ENCODE results near the gene MON1A. TPM values are rescaled to one million over a fixed set of nuclear protein-coding genes. Genes with fewer than 3 reads are reported as not detected.

MON1A gene
- total RNA-seq, 1 donor from 2014 or later = 11.0 TPM

DNA sequence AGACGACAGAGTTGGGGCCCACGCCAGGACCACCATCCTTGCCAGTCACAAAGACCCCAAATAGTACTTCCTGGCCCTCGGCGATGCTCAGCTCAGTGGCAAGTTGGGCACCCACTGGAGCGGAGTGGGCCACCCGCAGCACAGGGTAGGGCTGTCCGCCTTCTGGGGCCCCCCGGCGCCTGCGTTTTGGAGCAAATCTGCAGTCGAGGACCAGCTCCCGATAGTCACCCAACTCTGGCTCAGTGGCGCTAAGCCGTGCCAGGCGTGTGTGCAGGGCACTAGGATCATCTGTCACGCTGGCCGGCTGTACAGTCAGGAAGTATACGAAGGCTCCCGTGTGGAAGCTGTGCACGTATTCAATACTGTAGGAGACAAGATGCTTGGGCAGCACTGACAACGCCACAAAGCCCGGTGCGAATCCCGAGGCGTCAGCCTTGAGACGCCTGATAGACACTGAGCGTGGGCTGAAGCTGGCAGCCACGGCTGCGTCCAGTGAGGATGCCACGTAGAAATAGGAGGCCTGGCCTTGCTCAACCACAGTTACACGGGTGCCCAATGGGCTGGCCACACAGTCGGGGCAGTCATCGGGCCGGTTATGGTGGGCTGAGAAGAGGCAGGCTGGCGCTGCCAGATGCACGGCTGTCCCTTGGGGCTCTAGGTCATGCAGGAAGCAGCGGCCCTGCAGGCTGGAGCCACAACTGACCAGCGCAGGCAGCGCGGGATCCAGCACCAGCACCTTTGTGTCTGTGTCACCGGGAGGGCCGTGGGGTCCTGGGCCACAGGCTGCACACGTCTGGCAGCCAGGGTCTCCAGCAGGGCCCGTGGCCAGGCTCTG is 26.9 kb downstream of the MON1A start:
- H3K9me3 Mint-ChIP-seq (ENCODE audit: low read depth) = no peaks in the 10 kb centered on the region
- H3K27ac Mint-ChIP-seq (ENCODE audit: unreplicated experiment) = no peak overlapping the region
- no peak for DNase-seq (ENCODE audit: low spot score)
- TF ChIP-seq, protein P1, sequence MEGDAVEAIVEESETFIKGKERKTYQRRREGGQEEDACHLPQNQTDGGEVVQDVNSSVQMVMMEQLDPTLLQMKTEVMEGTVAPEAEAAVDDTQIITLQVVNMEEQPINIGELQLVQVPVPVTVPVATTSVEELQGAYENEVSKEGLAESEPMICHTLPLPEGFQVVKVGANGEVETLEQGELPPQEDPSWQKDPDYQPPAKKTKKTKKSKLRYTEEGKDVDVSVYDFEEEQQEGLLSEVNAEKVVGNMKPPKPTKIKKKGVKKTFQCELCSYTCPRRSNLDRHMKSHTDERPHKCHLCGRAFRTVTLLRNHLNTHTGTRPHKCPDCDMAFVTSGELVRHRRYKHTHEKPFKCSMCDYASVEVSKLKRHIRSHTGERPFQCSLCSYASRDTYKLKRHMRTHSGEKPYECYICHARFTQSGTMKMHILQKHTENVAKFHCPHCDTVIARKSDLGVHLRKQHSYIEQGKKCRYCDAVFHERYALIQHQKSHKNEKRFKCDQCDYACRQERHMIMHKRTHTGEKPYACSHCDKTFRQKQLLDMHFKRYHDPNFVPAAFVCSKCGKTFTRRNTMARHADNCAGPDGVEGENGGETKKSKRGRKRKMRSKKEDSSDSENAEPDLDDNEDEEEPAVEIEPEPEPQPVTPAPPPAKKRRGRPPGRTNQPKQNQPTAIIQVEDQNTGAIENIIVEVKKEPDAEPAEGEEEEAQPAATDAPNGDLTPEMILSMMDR (IDR thresholded peaks at IDR 0.05) = no peak
- H3K4me3 Mint-ChIP-seq (ENCODE audit: unreplicated experiment) = no peak overlapping the region
- H3K36me3 Mint-ChIP-seq (ENCODE audit: low read depth) = no peaks in the 10 kb centered on the region
- H3K27me3 Mint-ChIP-seq (ENCODE audit: low read depth) = no peaks in the 10 kb centered on the region
- peaks cover 14% of the 10 kb centered on the region for H3K4me1 Mint-ChIP-seq (ENCODE audit: low read depth)

DNA sequence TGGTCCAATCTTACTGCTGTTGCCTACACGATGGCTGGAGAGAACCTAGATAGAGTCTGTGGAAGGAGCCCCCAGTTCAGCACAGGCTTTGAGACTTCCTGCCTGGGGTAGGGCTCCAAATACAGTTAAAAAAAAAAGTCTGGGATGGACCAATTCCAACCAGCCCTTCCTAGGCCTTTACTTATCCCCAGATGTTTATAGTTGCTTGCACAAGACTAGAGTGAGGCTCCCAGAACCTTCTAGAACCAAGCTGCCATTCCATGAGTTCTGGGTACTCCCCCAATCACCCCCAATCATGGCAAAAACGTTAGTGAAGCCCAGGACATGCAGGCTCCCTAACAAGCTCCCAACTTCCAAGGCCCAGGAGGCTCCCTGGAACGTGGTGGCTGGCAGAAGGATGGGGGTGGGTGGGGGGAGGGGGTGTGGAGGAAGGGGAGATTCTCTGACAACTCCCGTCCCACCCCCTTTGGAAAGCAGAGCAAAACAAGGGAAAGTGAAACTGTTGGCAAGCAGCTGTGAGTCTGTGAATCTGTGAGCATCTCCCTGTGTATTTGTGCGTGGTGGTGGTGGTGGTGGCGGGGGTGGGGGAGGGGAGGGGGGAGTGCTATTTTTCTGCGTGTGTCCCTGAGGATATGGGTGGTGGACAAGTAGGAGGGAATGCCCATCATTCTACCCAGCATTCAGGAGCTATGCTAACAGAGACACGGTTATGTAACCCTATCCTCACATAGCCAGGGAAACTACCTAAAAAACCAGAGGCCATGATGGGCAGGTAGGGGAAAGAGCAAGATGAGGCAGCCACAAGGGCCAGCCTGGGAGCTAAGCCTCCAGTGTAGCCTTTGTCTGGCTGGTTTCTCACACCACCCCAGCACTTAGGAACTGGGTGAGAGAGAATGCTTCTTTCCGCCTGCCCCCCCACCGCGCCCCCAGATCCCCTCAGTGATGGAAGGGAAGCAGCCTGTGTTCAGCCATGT is 28.0 kb downstream of the MON1A start:
- H3K27ac Mint-ChIP-seq (ENCODE audit: unreplicated experiment) = no peak overlapping the region
- no peak overlapping the region for H3K4me3 Mint-ChIP-seq (ENCODE audit: unreplicated experiment)
- H3K27me3 Mint-ChIP-seq (ENCODE audit: low read depth) = no peaks in the 10 kb centered on the region
- no peaks in the 10 kb centered on the region for H3K36me3 Mint-ChIP-seq (ENCODE audit: low read depth)
- TF ChIP-seq, protein P1 (IDR thresholded peaks at IDR 0.05) = no peak
- H3K4me1 Mint-ChIP-seq (ENCODE audit: low read depth) = peaks cover 14% of the 10 kb centered on the region
- DNase-seq (ENCODE audit: low spot score) = no peak
- H3K9me3 Mint-ChIP-seq (ENCODE audit: low read depth) = no peaks in the 10 kb centered on the region

DNA sequence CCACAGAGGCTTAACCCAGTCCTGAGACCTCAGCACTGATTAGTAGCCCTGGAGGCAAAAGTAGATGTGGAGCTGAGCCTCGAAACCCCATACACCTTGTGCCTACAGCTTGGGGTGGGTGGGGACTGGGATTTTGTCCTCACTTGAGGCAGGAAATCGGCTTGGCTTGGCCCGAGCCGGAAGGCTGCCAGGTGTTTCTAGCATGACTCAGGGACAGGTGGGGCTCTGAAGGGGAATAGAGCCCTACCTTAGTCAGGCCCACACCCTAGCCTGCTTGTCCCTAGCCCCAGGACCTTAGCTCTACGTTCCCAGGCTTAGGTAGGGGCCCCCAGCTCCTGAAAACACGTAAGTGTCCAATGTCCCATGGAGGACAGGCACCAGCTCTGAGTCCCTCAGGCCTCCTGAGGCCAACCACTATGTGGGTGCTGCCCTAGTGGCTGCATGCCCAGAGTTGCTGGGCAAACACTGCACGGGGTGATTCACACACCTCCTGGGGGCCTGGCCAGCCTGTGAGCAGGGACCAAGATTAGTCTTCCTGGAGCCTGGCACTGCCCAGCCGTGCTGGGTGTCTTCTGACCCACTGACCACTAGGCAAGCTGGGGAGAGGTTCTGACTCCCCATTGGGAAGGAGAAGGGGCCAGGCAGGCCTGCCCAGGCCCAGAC is 29.0 kb downstream of the MON1A start:
- DNase-seq (ENCODE audit: low spot score) = no peak
- Mint-ChIP-seq H3K27ac (ENCODE audit: unreplicated experiment) (no peak overlapping the region), H3K36me3 (ENCODE audit: low read depth) (no peaks in the 10 kb centered on the region), H3K4me1 (ENCODE audit: low read depth) (peaks cover 6% of the 10 kb centered on the region), H3K4me3 (ENCODE audit: unreplicated experiment) (no peak overlapping the region), H3K27me3 (ENCODE audit: low read depth) (no peaks in the 10 kb centered on the region), H3K9me3 (ENCODE audit: low read depth) (no peaks in the 10 kb centered on the region)
- TF ChIP-seq, protein P1 (IDR thresholded peaks at IDR 0.05) = no peak

DNA sequence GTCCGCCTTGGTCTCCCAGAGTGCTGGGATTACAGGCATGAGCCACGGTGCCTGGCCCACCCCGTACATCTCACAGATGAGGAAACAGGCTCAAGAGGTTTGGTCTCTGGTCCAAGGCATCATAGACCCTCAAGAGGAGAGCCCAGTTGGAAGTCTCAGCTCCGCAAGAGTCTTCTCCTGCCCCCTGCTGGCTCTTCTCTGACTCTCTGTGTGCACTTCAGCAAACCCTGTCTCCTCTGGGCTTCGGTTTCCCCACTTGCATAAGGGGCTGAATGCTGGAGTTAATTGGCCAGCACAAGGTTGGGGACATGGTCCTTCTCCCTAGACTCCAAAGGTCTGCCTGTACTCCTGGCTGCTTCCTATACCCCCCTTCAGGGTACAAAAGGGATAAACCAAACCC is 29.8 kb downstream of the MON1A start:
- Mint-ChIP-seq H3K27ac (ENCODE audit: unreplicated experiment) (no peak overlapping the region), H3K4me1 (ENCODE audit: low read depth) (peaks cover 6% of the 10 kb centered on the region), H3K36me3 (ENCODE audit: low read depth) (no peaks in the 10 kb centered on the region), H3K4me3 (ENCODE audit: unreplicated experiment) (no peak overlapping the region), H3K9me3 (ENCODE audit: low read depth) (no peaks in the 10 kb centered on the region), H3K27me3 (ENCODE audit: low read depth) (no peaks in the 10 kb centered on the region)
- TF ChIP-seq, protein P1 (IDR thresholded peaks at IDR 0.05) = peak; percentile 42
- no peak for DNase-seq (ENCODE audit: low spot score)

DNA sequence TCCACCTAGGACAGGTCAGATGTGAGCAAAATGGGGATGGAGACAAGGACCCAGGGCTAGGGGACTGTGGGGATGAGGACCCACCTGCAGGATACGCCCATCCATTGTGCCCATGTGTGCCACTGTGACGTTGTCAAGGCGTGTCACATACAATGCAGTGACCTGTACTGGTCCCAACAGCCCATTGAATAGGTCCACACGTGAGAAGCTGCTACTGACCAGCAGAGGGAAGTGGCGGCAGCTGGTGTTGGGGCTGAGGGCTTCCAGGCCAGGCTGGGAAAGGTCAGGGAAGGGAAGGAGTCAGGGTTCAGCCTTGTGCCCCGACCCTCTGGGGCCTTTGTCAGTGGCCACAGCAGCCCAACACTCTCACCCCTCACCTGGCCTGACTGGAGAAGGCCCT is 30.6 kb downstream of the MON1A start:
- H3K27me3 Mint-ChIP-seq (ENCODE audit: low read depth) = no peaks in the 10 kb centered on the region
- H3K4me3 Mint-ChIP-seq (ENCODE audit: unreplicated experiment) = no peak overlapping the region
- TF ChIP-seq, protein P1 (IDR thresholded peaks at IDR 0.05) = no peak
- no peaks in the 10 kb centered on the region for H3K9me3 Mint-ChIP-seq (ENCODE audit: low read depth)
- peaks cover 6% of the 10 kb centered on the region for H3K4me1 Mint-ChIP-seq (ENCODE audit: low read depth)
- H3K27ac Mint-ChIP-seq (ENCODE audit: unreplicated experiment) = no peak overlapping the region
- H3K36me3 Mint-ChIP-seq (ENCODE audit: low read depth) = no peaks in the 10 kb centered on the region
- DNase-seq (ENCODE audit: low spot score) = no peak

Data from chondrocyte (in vitro differentiated cells).